Naive thymus-derived CD4-positive, alpha-beta T cell (primary cell): Measurements from ENCODE around the gene ALKBH8. TPM values are rescaled to one million over a fixed set of nuclear protein-coding genes. Genes with fewer than 3 reads are reported as not detected.
"Not testable (repeated sequence)": the region's sequence is repeated elsewhere in the genome, so short reads cannot be mapped to it uniquely, and the experiment has no call there.

Experiments
- ATAC-seq: fragments of 150-1000 bp; cut with Tn5 transposase; 2 replicates; pipeline ENCODE4 v1.10.0; 2021; ENCODE audit warnings: mild to moderate bottlenecking, moderate library complexity
- CTCF ChIA-PET: fragments of 350-600 bp; sonication (Branson Sonifier 250); formaldehyde crosslinking; loops from one replicate; lab custom pipeline; 2021; ENCODE audit warnings: antibody characterized with exemption; lab: Charles Lee
- POLR2A ChIA-PET: fragments of 350-600 bp; sonication (Branson Sonifier 250); formaldehyde crosslinking; loops from one replicate; lab custom pipeline; 2021; ENCODE audit warnings: antibody characterized with exemption, inconsistent platforms; lab: Charles Lee
- DNase-seq, 9 donors: peaks; one replicate each; pipeline versions ENCODE4 v3.0.0 to v3.0.0-alpha.2; 2020 to 2022; ENCODE audit warnings: mixed read lengths in 1 of 9
- H3K27ac ChIP-seq: one replicate; pipeline ENCODE4 v1.7.0; 2013; ENCODE audit warnings: mild to moderate bottlenecking, low read depth, low read length, moderate library complexity
- H3K27me3 ChIP-seq, 2 donors: one replicate each; pipeline ENCODE4 v1.7.0; 2013; ENCODE audit warnings: low read length in 2 of 2, mild to moderate bottlenecking in 2 of 2, moderate library complexity in 2 of 2; ENCODE audit not compliant: control insufficient read depth in 2 of 2, insufficient read depth in 2 of 2
- H3K36me3 ChIP-seq, 3 experiments: 1 replicate in 2 of 3; 2 replicates in 1 of 3; pipeline ENCODE4 v1.7.0; 2013; ENCODE audit warnings: low read length in 3 of 3, mild to moderate bottlenecking in 3 of 3, moderate library complexity in 1 of 3; ENCODE audit not compliant: insufficient read depth in 3 of 3, control insufficient read depth in 2 of 3
- H3K4me1 ChIP-seq, 2 donors: one replicate each; pipeline ENCODE4 v1.7.0; 2013; ENCODE audit warnings: low read length in 2 of 2, mild to moderate bottlenecking in 2 of 2, moderate library complexity in 1 of 2; ENCODE audit not compliant: control insufficient read depth in 2 of 2, insufficient read depth in 2 of 2
- H3K4me3 ChIP-seq: 2 replicates; pipeline ENCODE4 v1.7.0; 2013; ENCODE audit warnings: mild to moderate bottlenecking, low read length
- H3K9me3 ChIP-seq, 3 experiments: 1 replicate in 2 of 3; 2 replicates in 1 of 3; pipeline ENCODE4 v1.7.0; 2013; ENCODE audit warnings: low read length in 3 of 3; ENCODE audit not compliant: control insufficient read depth in 2 of 3
- H3K27ac Mint-ChIP-seq, 9 donors: one replicate each; pipeline ENCODE4 v1.8.0; 2020 to 2022; ENCODE audit warnings: mixed read lengths in 9 of 9, mild to moderate bottlenecking in 8 of 9, moderate library complexity in 5 of 9, inconsistent platforms in 2 of 9
- H3K27me3 Mint-ChIP-seq, 5 donors: one replicate each; pipeline ENCODE4 v1.8.0; 2021 to 2022; ENCODE audit warnings: mixed read lengths in 5 of 5, mild to moderate bottlenecking in 1 of 5
- H3K36me3 Mint-ChIP-seq, 5 donors: one replicate each; pipeline ENCODE4 v1.8.0; 2020 to 2022; ENCODE audit warnings: mixed read lengths in 5 of 5, mild to moderate bottlenecking in 3 of 5, inconsistent platforms in 1 of 5
- H3K4me1 Mint-ChIP-seq, 7 donors: one replicate each; pipeline ENCODE4 v1.8.0; 2020 to 2022; ENCODE audit warnings: mixed read lengths in 7 of 7, mild to moderate bottlenecking in 3 of 7, inconsistent platforms in 1 of 7
- H3K4me3 Mint-ChIP-seq, 10 donors: one replicate each; pipeline ENCODE4 v1.8.0; 2020 to 2022; ENCODE audit warnings: mild to moderate bottlenecking in 10 of 10, mixed read lengths in 10 of 10, moderate library complexity in 6 of 10, inconsistent platforms in 2 of 10
- H3K9me3 Mint-ChIP-seq, 11 donors: one replicate each; pipeline ENCODE4 v1.8.0; 2020 to 2022; ENCODE audit warnings: mixed read lengths in 11 of 11, mild to moderate bottlenecking in 4 of 11, inconsistent platforms in 1 of 11, moderate library complexity in 1 of 11
- intact Hi-C, 2 donors: fragments of 100-400 bp; cut with micrococcal nuclease; formaldehyde crosslinking; loops; one replicate each; pipeline ENCODE4 v1.15.1; 2023
- polyA plus RNA-seq, 2 donors: library from polyadenylated mRNA; unstranded; fragments of 300-500 nt; fragmentation: Illumina TruSeq; gene quantifications; one replicate each; pipeline ENCODE4 v1.2.3, GENCODE V29; 2021
- total RNA-seq, 6 experiments: library from RNA in 5 of 6; stranded (reverse) in 5 of 6; gene quantifications; 1 replicate in 5 of 6; 2 replicates in 1 of 6; pipeline ENCODE4 v1.2.3 and lab custom pipeline; 2021 to 2026

The ALKBH8 gene
- total and polyA plus RNA-seq, 7 experiments from 2014 or later: 9.4 to 19.1 (median 11.6) TPM

GRCh38 chr11:107566569-107566968 is 1.0 kb upstream of the ALKBH8 start:
- CTCF ChIA-PET: interaction anchor here (0.7 to 5.2 kb wide), 3 partner anchors 16 to 123 kb away, joined by 3 to 40 read pairs (median 3); no protein-coding TSS in a partner anchor
- H3K27me3 ChIP-seq: no peaks in the 10 kb centered on the region
- H3K36me3 ChIP-seq: peaks cover 0 to 2% (median 0%) of the 10 kb centered on the region in 3 experiments
- POLR2A ChIA-PET: interaction anchor here (3.7 kb wide), 1 partner anchor 109 kb away, joined by 23 read pairs; the partner anchor contains the start of gene CWF19L2
- Mint-ChIP-seq H3K9me3 (no peaks in the 10 kb centered on the region), H3K27me3 (peaks cover 0 to 4% (median 0%) of the 10 kb centered on the region in 5 donors), H3K36me3 (peaks cover 0 to 7% (median 0%) of the 10 kb centered on the region in 5 donors), H3K4me1 (peaks cover 26 to 62% (median 50%) of the 10 kb centered on the region in 7 donors), H3K4me3 (peak overlapping the region; percentile 87 to 98 (median 94)), H3K27ac (peak overlapping the region; percentile 87 to 97 (median 90))
- ATAC-seq: no peak
- H3K27ac ChIP-seq: peak overlapping the region; percentile 73
- H3K4me3 ChIP-seq: no peak overlapping the region
- H3K9me3 ChIP-seq: no peaks in the 10 kb centered on the region
- DNase-seq: no peak
- intact Hi-C loops: loop anchor here (5.0 to 10.0 kb wide), 12 partner anchors 291 to 1544 kb away; partner anchors contain the start of genes AASDHPPT (in 2 of the 2), ACAT1 (in 2 of the 2), ATM (in 2 of the 2) and C11orf65 (in 2 of the 2)
- H3K4me1 ChIP-seq: peaks cover 8 to 20% of the 10 kb centered on the region in 2 donors

GRCh38 chr11:107565955-107566501 is 493 bp upstream of the ALKBH8 start:
- ChIA-PET CTCF (interaction anchor here (0.6 to 5.2 kb wide), 2 partner anchors 123 to 223 kb away, joined by 3 to 40 read pairs; no protein-coding TSS in a partner anchor), POLR2A (interaction anchor here (3.7 kb wide), 1 partner anchor 108 kb away, joined by 23 read pairs; the partner anchor contains the start of gene CWF19L2)
- not testable (repeated sequence) for ATAC-seq, H3K36me3 ChIP-seq, H3K27me3 Mint-ChIP-seq, DNase-seq, H3K36me3 Mint-ChIP-seq, H3K9me3 ChIP-seq, H3K9me3 Mint-ChIP-seq, H3K27me3 ChIP-seq
- Histone ChIP-seq H3K4me3 (peak overlapping the region; percentile 98), H3K4me1 (peaks cover 8 to 20% of the 10 kb centered on the region in 2 donors), H3K27ac (peak overlapping the region; percentile 73)
- Mint-ChIP-seq H3K27ac (peak overlapping the region; percentile 87 to 97 (median 90)), H3K4me3 (peak overlapping the region; percentile 87 to 98 (median 94)), H3K4me1 (peaks cover 28 to 67% (median 56%) of the 10 kb centered on the region in 7 donors)
- intact Hi-C loops: loop anchor here (1.0 to 10.0 kb wide), 17 partner anchors 17 to 1544 kb away; partner anchors contain the start of genes AASDHPPT (in 2 of the 2), ACAT1 (in 2 of the 2), ATM (in 2 of the 2) and C11orf65 (in 2 of the 2)

- POLR2A ChIA-PET: interaction anchor here (3.7 kb wide), 1 partner anchor 107 kb away, joined by 23 read pairs; the partner anchor contains the start of gene CWF19L2
- Histone ChIP-seq H3K27me3 (no peaks in the 10 kb centered on the region), H3K4me1 (peaks cover 8 to 20% of the 10 kb centered on the region in 2 donors), H3K4me3 (peak overlapping the region; percentile 98), H3K36me3 (peaks cover 0 to 3% (median 0%) of the 10 kb centered on the region in 3 experiments), H3K27ac (peak overlapping the region; percentile 73), H3K9me3 (no peaks in the 10 kb centered on the region)
- H3K27ac Mint-ChIP-seq: peak overlapping the region; percentile 87 to 97 (median 90)
- CTCF ChIA-PET: interaction anchor here (2.0 to 5.2 kb wide), 2 partner anchors 124 to 206 kb away, joined by 4 to 40 read pairs; no protein-coding TSS in a partner anchor
- no peak for ATAC-seq
- H3K4me1 Mint-ChIP-seq: peaks cover 28 to 70% (median 58%) of the 10 kb centered on the region in 7 donors
- H3K36me3 Mint-ChIP-seq: peaks cover 0 to 10% (median 0%) of the 10 kb centered on the region in 5 donors
- peak in 1 of 9 donors; percentile 2 for DNase-seq
- intact Hi-C loops: loop anchor here (1.0 to 10.0 kb wide), 19 partner anchors 16 to 1543 kb away; partner anchors contain the start of genes AASDHPPT (in 2 of the 2), ACAT1 (in 2 of the 2), ATM (in 2 of the 2) and C11orf65 (in 2 of the 2)
- H3K4me3 Mint-ChIP-seq: peak overlapping the region; percentile 87 to 98 (median 94)
- no peaks in the 10 kb centered on the region for H3K9me3 Mint-ChIP-seq
- H3K27me3 Mint-ChIP-seq: no peaks in the 10 kb centered on the region
Observed at GRCh38 chr11:107564877-107565218, 687 bp downstream of the ALKBH8 start.

- Histone ChIP-seq H3K4me3 (no peak overlapping the region), H3K27me3 (no peaks in the 10 kb centered on the region), H3K36me3 (peaks cover 0 to 11% (median 3%) of the 10 kb centered on the region in 3 experiments), H3K4me1 (peaks cover 8 to 20% of the 10 kb centered on the region in 2 donors), H3K9me3 (no peaks in the 10 kb centered on the region), H3K27ac (peak overlapping the region; percentile 19)
- Mint-ChIP-seq H3K9me3 (no peaks in the 10 kb centered on the region), H3K4me1 (peaks cover 28 to 73% (median 58%) of the 10 kb centered on the region in 7 donors), H3K27ac (peak overlapping the region in 7 of 9 donors; percentile 4 to 89 (median 65)), H3K36me3 (peaks cover 0 to 20% (median 4%) of the 10 kb centered on the region in 5 donors), H3K27me3 (no peaks in the 10 kb centered on the region), H3K4me3 (peak overlapping the region in 8 of 10 donors; percentile 1 to 94 (median 53))
- ChIA-PET POLR2A (interaction anchor here (0.8 to 3.7 kb wide), 3 partner anchors 8 to 106 kb away, joined by 3 to 23 read pairs (median 3); partner anchors contain the start of gene CWF19L2), CTCF (interaction anchor here (0.6 to 5.2 kb wide), 8 partner anchors 9 to 208 kb away, joined by 3 to 40 read pairs (median 4); partner anchors contain the start of gene CWF19L2)
- intact Hi-C loops: loop anchor here (1.0 to 10.0 kb wide), 15 partner anchors 13 to 1489 kb away; partner anchors contain the start of genes C11orf65 (in 2 of the 2), ELMOD1 (in 2 of the 2), POGLUT3 (in 2 of the 2) and AASDHPPT (in 1 of the 2)
- DNase-seq (peak in 7 of 9 donors; percentile 22 to 50 (median 35)), ATAC-seq (no peak)
Observed at GRCh38 chr11:107563702-107564101, 1.8 kb downstream of the ALKBH8 start.

- H3K4me1 Mint-ChIP-seq: peaks cover 28 to 69% (median 58%) of the 10 kb centered on the region in 7 donors
- ChIA-PET CTCF (interaction anchor here (0.6 to 5.2 kb wide), 8 partner anchors 10 to 208 kb away, joined by 3 to 40 read pairs (median 4); partner anchors contain the start of gene CWF19L2), POLR2A (interaction anchor here (0.9 to 1.2 kb wide), 2 partner anchors 10 to 105 kb away, joined by 3 read pairs; partner anchors contain the start of gene CWF19L2)
- H3K27me3 Mint-ChIP-seq: no peaks in the 10 kb centered on the region
- peaks cover 0 to 16% (median 3%) of the 10 kb centered on the region in 3 experiments for H3K36me3 ChIP-seq
- no peak overlapping the region for H3K4me3 ChIP-seq
- intact Hi-C loops: loop anchor here (1.0 to 10.0 kb wide), 13 partner anchors 14 to 1488 kb away; partner anchors contain the start of genes C11orf65 (in 2 of the 2), POGLUT3 (in 2 of the 2), AASDHPPT (in 1 of the 2) and ACAT1 (in 1 of the 2)
- peak overlapping the region in 3 of 9 donors; percentile 28 to 74 (median 35) for H3K27ac Mint-ChIP-seq
- peaks cover 8 to 20% of the 10 kb centered on the region in 2 donors for H3K4me1 ChIP-seq
- H3K9me3 ChIP-seq: no peaks in the 10 kb centered on the region
- no peaks in the 10 kb centered on the region for H3K9me3 Mint-ChIP-seq
- no peak for ATAC-seq
- H3K36me3 Mint-ChIP-seq: peaks cover 0 to 20% (median 4%) of the 10 kb centered on the region in 5 donors
- H3K27ac ChIP-seq: no peak overlapping the region
- DNase-seq: no peak
- no peaks in the 10 kb centered on the region for H3K27me3 ChIP-seq
- H3K4me3 Mint-ChIP-seq: peak overlapping the region in 1 of 10 donors; percentile 2
Observed at GRCh38 chr11:107562647-107563208, 2.8 kb downstream of the ALKBH8 start.
